IPS DF 19.7 (cell line): ENCODE results near the gene CTSE.

Experiments used
- DNase-seq: peaks from one replicate; pipeline ENCODE4 v3.0.0-alpha.2; 2013; ENCODE audit warnings: low read depth, low spot score

The CTSE gene

GRCh38 chr1:205991237-205991636, 32.5 kb downstream of the CTSE start:
- DNase-seq: no peak

- DNase-seq: no peak
Measured at GRCh38 chr1:205990226-205990625, 33.5 kb downstream of the CTSE start.

- no peak for DNase-seq
Measured at GRCh38 chr1:205989786-205990185, 33.9 kb downstream of the CTSE start.

- no peak for DNase-seq
Measured at GRCh38 chr1:205988585-205988995, 35.1 kb downstream of the CTSE start.

- DNase-seq: no peak
Measured at GRCh38 chr1:205986861-205987260, 36.8 kb downstream of the CTSE start.

- DNase-seq: no peak
Measured at GRCh38 chr1:205986292-205986691, 37.4 kb downstream of the CTSE start.

GRCh38 chr1:205985330-205986005, 38.2 kb downstream of the CTSE start:
- no peak for DNase-seq

GRCh38 chr1:205983925-205984725, 39.6 kb downstream of the CTSE start:
- peak; percentile 35 for DNase-seq

- no peak for DNase-seq
Measured at GRCh38 chr1:205981257-205981656, 42.4 kb downstream of the CTSE start.

- no peak for DNase-seq
Measured at GRCh38 chr1:205980237-205980870, 43.3 kb downstream of the CTSE start.

GRCh38 chr1:205979301-205979700, 44.4 kb downstream of the CTSE start:
- DNase-seq: no peak

- no peak for DNase-seq
Measured at GRCh38 chr1:205978676-205979075, 45.0 kb downstream of the CTSE start.

GRCh38 chr1:205977402-205978014, 46.2 kb downstream of the CTSE start:
- no peak for DNase-seq

GRCh38 chr1:205976708-205977401, 46.8 kb downstream of the CTSE start:
- DNase-seq: no peak

- DNase-seq: no peak
Measured at GRCh38 chr1:205976036-205976435, 47.7 kb downstream of the CTSE start.

GRCh38 chr1:205975387-205975998, 48.2 kb downstream of the CTSE start:
- DNase-seq: no peak

- DNase-seq: no peak
Measured at GRCh38 chr1:205974712-205975111, 49.0 kb downstream of the CTSE start.

- no peak for DNase-seq
Measured at GRCh38 chr1:205973377-205974232, 50.1 kb downstream of the CTSE start.

- no peak for DNase-seq
Measured at GRCh38 chr1:205972491-205973168, 51.1 kb downstream of the CTSE start.

GRCh38 chr1:205972081-205972480, 51.6 kb downstream of the CTSE start:
- no peak for DNase-seq
